Measurements from ENCODE around the gene MRPL10.
A peak's percentile ranks its signal among the peaks of the same experiment; 100 is the strongest.

MRPL10 gene

DNA sequence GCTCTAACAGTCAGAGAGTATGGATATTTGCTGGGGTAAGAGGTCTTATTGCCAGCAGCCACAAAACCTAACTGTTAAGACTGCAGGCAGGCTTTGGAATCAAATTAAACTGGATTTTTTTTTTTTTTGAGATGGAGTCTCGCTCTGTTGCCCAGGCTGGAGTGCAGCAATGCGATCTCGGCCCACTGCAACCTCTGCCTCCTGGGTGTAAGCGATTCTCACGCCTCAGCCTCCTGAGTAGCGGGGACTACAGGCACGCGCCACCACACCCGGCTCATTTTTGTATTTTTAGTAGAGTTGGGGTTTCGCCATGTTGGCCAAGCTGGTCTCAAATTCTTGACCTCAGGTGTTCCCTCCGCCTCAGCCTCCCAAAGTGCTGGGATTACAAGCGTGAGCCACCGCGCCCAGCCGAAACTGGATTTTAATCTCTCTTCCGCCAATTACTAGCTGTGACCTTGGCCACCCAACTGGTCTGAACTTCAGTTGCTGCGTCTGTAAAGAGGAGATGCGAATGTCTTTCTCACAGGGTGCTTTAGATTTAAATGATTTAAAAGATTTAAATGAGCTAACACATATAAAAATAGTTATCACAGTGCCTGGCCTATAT is 842 bp downstream of the MRPL10 start:
- Histone ChIP-seq H3K27me3 (ENCODE audit: control insufficient read depth, insufficient read depth, low read length) (no peaks in the 10 kb centered on the region), H3K9me3 (ENCODE audit: control insufficient read depth, insufficient read depth, low read length) (no peaks in the 10 kb centered on the region), H3K9ac (ENCODE audit: low read depth, low read length) (peak overlapping the region; percentile 96), H3K4me3 (ENCODE audit: low read depth, low read length) (peak overlapping the region; percentile 100), H3K4me1 (ENCODE audit: control insufficient read depth, insufficient read depth, low read length) (no peaks in the 10 kb centered on the region), H3K36me3 (ENCODE audit: control insufficient read depth, insufficient read depth, low read length) (peaks cover 22% of the 10 kb centered on the region)

DNA sequence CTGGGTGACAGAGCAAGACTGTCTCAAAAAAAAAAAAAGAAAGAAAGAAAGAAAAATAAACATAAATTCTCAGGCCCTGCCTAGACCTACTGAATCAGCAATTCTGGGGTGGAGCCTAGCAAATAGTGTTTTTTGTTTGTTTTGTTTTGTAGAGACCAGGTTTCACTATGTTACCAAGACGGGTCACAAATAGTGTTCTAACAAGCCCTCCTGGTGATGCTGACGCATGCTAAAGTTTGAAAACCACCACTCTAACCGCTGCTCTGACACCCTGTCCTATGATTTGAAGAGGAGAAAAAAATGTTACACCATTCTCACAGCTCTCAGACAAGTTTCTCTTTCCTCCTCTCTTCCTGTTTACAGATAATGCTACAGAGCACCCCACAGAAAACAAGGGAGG is 1.5 kb downstream of the MRPL10 start:
- no peaks in the 10 kb centered on the region for H3K27me3 ChIP-seq (ENCODE audit: control insufficient read depth, insufficient read depth, low read length)
- H3K9ac ChIP-seq (ENCODE audit: low read depth, low read length) = no peak overlapping the region
- no peaks in the 10 kb centered on the region for H3K9me3 ChIP-seq (ENCODE audit: control insufficient read depth, insufficient read depth, low read length)
- peaks cover 24% of the 10 kb centered on the region for H3K36me3 ChIP-seq (ENCODE audit: control insufficient read depth, insufficient read depth, low read length)
- no peaks in the 10 kb centered on the region for H3K4me1 ChIP-seq (ENCODE audit: control insufficient read depth, insufficient read depth, low read length)
- H3K4me3 ChIP-seq (ENCODE audit: low read depth, low read length) = no peak overlapping the region

DNA sequence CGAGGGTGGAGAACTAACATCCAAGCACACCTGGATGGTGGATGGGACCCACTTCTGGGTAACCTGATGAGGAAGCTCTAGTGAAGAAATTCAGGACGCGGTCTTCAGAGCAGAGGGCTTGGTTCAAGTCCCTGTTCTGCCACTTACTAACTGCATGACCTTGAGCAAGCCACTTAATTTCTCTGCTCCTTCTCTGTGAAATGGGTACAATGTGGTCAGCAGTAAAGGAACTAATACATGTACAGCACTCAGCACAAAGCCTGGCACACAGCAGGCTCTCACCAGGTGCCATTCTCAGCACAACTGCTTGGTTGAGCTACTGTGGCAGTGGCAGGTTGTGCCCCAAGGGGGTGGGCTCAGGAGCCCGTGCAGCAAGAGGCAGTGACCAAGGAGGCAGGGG is 7.8 kb downstream of the MRPL10 start:
- H3K27me3 ChIP-seq (ENCODE audit: control insufficient read depth, insufficient read depth, low read length) = no peaks in the 10 kb centered on the region
- H3K36me3 ChIP-seq (ENCODE audit: control insufficient read depth, insufficient read depth, low read length) = peaks cover 21% of the 10 kb centered on the region
- no peaks in the 10 kb centered on the region for H3K9me3 ChIP-seq (ENCODE audit: control insufficient read depth, insufficient read depth, low read length)
- no peak overlapping the region for H3K4me3 ChIP-seq (ENCODE audit: low read depth, low read length)
- H3K4me1 ChIP-seq (ENCODE audit: control insufficient read depth, insufficient read depth, low read length) = peaks cover 2% of the 10 kb centered on the region
- no peak overlapping the region for H3K9ac ChIP-seq (ENCODE audit: low read depth, low read length)

DNA sequence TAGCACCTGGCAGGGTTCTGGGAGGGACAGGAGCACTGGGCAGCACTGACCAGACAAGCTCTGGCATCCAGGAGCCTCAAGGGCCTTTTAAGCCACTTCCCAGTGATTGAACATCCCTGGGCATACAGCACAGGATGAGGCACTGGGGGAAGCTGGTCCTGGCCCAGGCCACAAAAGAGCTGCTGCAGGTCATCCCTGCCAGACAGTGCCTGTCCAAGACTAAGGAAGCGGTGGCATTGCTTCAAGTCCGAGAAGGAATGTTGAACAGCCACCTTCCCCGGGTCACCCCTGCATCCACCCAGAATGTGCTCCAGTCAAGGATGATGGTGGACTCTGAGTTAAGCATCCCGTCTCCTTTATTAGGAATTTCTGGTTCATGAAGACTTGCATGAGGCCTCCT is 8.6 kb downstream of the MRPL10 start:
- Histone ChIP-seq H3K9ac (ENCODE audit: low read depth, low read length) (no peak overlapping the region), H3K36me3 (ENCODE audit: control insufficient read depth, insufficient read depth, low read length) (peaks cover 18% of the 10 kb centered on the region), H3K9me3 (ENCODE audit: control insufficient read depth, insufficient read depth, low read length) (no peaks in the 10 kb centered on the region), H3K27me3 (ENCODE audit: control insufficient read depth, insufficient read depth, low read length) (no peaks in the 10 kb centered on the region), H3K4me3 (ENCODE audit: low read depth, low read length) (no peak overlapping the region), H3K4me1 (ENCODE audit: control insufficient read depth, insufficient read depth, low read length) (peaks cover 2% of the 10 kb centered on the region)

DNA sequence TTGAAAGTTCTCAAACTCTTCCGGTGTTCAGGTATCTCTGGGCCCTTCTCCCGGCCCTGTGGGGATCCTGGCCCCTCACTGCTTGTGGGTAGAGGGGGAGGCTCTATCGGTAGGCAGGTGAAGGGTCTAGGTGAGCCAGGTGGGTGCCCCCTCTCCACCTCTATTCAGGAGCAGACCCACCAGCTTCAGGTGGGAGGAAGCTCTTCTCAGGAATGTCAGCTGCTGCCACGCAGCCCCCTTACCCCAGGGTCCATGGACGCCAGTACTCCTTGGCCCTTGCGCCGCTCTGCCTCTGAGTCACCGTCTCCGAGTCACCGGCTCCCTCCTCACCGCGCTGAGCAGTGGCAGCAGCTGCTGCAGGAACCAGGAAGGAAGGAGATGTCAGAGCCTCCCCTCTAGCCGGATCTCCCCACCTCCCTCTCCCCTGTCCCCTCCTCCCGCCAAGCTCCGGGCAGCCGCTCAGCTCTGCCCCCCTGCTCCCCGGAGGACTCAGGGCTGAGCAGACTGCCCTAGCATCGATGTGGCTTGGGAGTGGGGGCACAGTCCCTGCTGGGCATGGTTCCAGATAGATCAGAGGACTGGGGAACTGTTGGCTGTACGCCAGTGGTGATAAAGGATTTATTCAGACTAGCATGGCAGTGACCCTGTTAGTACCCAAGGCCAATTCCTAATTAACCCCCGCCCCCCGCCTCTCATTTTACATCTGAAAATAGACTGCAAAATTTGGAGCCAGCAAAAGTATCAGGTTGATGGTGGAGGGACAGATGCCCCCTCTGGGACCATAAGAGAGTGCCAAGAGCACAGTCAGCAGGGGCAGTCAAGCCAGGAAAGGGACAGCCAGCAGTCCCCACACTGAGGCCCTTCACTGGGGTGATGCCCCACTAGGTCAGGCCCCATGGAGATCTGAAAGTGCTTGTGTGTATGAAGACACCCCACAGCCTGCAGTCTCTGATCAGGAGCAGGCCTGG is 9.6 kb downstream of the MRPL10 start, which contains the start of gene OSBPL7:
OSBPL7 (minus strand) TSS at position 371 of the 968 bp plus-strand sequence. CDS start 1,516 bp downstream, outside the sequence.
- H3K4me1 ChIP-seq (ENCODE audit: control insufficient read depth, insufficient read depth, low read length) = peaks cover 2% of the 10 kb centered on the region
- no peaks in the 10 kb centered on the region for H3K9me3 ChIP-seq (ENCODE audit: control insufficient read depth, insufficient read depth, low read length)
- H3K9ac ChIP-seq (ENCODE audit: low read depth, low read length) = peak within 1 kb of the TSS; percentile 38
- H3K27me3 ChIP-seq (ENCODE audit: control insufficient read depth, insufficient read depth, low read length) = no peaks in the 10 kb centered on the region
- peaks cover 15% of the 10 kb centered on the region for H3K36me3 ChIP-seq (ENCODE audit: control insufficient read depth, insufficient read depth, low read length)
- H3K4me3 ChIP-seq (ENCODE audit: low read depth, low read length) = peak within 1 kb of the TSS; percentile 93

DNA sequence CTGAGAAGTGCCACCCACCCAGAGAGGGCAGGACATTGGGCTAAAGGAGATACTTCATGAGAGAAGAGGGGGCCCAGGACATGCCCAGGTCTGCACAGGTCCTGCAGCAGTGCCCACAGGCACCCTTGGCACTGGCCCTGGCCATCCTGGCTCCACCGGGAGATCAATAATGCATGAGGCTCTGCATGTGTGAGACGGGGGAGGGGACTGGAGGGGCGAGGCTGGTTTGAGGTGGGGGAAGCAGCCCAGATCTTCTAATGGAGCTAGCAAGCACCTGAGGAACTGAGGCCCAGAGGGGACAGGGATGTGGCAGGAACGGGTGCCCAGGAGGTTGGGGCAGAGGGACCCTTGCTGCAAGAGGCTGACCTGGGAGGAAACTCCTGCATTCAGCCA is 10.3 kb downstream of the MRPL10 start:
- H3K4me3 ChIP-seq (ENCODE audit: low read depth, low read length) = peak overlapping the region; percentile 93
- H3K36me3 ChIP-seq (ENCODE audit: control insufficient read depth, insufficient read depth, low read length) = peaks cover 13% of the 10 kb centered on the region
- H3K9ac ChIP-seq (ENCODE audit: low read depth, low read length) = peak overlapping the region; percentile 38
- no peaks in the 10 kb centered on the region for H3K27me3 ChIP-seq (ENCODE audit: control insufficient read depth, insufficient read depth, low read length)
- H3K4me1 ChIP-seq (ENCODE audit: control insufficient read depth, insufficient read depth, low read length) = peaks cover 2% of the 10 kb centered on the region
- H3K9me3 ChIP-seq (ENCODE audit: control insufficient read depth, insufficient read depth, low read length) = no peaks in the 10 kb centered on the region

DNA sequence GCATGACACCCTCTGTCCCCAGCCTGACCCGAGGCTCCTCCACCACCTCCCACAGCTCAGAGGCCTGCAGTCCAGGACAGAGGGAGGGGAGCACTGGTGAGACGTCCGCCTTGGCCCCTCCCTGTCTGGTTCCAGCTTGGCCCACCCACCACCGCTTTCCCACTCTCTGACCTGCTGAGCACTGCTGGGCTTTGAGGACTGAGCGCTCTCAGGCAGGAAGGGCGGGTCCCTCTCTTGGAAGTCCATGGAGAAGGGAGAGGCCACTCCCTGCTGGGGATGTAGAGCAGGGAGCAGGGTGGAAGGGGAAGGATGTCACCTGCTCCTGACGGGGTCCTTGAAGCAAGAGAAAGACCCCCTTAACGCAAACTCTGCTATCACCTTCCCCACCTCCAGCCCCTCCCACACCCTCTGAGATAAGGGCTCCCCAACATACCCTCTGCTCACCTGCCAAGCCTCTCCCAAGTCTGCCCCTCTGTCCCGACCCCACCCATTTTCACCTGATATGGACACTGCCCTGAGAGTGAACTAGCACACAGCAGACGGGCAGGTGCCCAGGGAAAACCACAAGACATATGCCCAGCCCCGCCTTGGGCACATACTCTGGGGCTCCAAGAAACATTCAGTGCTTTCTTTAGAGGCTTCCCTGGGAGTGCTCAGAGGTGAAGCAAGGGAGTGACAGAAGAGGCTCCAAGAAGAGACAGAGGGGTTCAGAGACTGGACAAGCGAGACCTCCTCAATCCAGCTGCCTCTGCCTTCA is 11.1 kb downstream of the MRPL10 start:
- no peak overlapping the region for H3K4me3 ChIP-seq (ENCODE audit: low read depth, low read length)
- H3K4me1 ChIP-seq (ENCODE audit: control insufficient read depth, insufficient read depth, low read length) = peaks cover 2% of the 10 kb centered on the region
- H3K36me3 ChIP-seq (ENCODE audit: control insufficient read depth, insufficient read depth, low read length) = peaks cover 10% of the 10 kb centered on the region
- no peaks in the 10 kb centered on the region for H3K27me3 ChIP-seq (ENCODE audit: control insufficient read depth, insufficient read depth, low read length)
- no peaks in the 10 kb centered on the region for H3K9me3 ChIP-seq (ENCODE audit: control insufficient read depth, insufficient read depth, low read length)
- no peak overlapping the region for H3K9ac ChIP-seq (ENCODE audit: low read depth, low read length)

DNA sequence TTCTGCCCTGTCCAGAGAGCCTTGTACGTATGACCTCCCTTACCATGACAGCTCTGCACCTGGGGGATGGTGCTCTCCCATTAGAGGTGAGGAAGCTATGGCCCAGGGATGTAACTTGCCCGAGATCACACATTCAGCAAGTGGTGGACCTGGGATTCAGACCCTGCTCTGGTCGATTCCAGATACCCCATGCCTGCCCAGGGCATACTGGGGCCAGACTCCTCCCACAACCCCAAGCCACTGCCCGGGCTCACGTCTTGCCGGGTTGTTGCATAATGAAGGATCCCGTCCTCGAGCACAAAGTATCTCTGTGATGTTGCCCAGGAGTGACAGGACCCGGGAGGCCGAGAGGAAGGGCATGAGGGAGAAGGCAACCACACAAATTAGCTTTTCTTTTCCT is 11.9 kb downstream of the MRPL10 start:
- Histone ChIP-seq H3K4me1 (ENCODE audit: control insufficient read depth, insufficient read depth, low read length) (peaks cover 2% of the 10 kb centered on the region), H3K4me3 (ENCODE audit: low read depth, low read length) (no peak overlapping the region), H3K36me3 (ENCODE audit: control insufficient read depth, insufficient read depth, low read length) (peaks cover 10% of the 10 kb centered on the region), H3K27me3 (ENCODE audit: control insufficient read depth, insufficient read depth, low read length) (no peaks in the 10 kb centered on the region), H3K9ac (ENCODE audit: low read depth, low read length) (no peak overlapping the region), H3K9me3 (ENCODE audit: control insufficient read depth, insufficient read depth, low read length) (no peaks in the 10 kb centered on the region)

DNA sequence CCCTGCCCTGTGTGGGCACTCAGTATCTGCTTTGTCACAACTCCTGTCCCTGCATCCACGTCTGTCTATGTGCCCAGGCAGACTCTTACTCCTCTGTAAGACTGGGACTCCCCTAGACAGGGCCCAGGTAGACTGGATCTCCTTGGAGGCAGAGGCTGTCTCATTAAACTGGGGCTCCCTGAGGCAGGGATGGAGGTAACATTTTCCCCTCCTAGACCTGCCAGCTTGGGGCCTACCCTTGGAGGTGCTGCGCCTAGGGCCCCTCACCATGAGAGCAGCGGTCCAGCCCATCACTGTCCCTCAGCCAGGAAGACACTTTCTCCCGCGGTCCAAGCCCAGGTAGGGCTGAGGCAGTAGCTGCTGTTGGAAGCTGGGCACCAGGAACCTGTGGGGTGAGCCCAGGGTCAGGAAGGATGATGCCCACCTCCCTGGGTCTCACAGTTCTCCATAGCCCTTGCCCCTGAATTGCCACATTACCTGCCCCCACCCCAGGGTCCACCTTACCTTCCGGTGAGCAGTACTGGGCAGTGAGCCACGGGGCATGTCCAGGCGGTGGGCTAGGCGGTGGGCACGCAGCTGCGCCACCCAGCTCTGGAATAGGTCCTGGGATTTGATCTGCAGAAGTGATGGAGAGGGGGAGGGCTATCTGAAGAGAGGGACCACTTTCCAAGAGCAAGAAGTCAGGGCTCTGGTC is 13.2 kb downstream of the MRPL10 start:
- H3K4me3 ChIP-seq (ENCODE audit: low read depth, low read length) = no peak overlapping the region
- H3K9ac ChIP-seq (ENCODE audit: low read depth, low read length) = no peak overlapping the region
- no peaks in the 10 kb centered on the region for H3K27me3 ChIP-seq (ENCODE audit: control insufficient read depth, insufficient read depth, low read length)
- H3K36me3 ChIP-seq (ENCODE audit: control insufficient read depth, insufficient read depth, low read length) = peaks cover 12% of the 10 kb centered on the region
- H3K9me3 ChIP-seq (ENCODE audit: control insufficient read depth, insufficient read depth, low read length) = no peaks in the 10 kb centered on the region
- peaks cover 2% of the 10 kb centered on the region for H3K4me1 ChIP-seq (ENCODE audit: control insufficient read depth, insufficient read depth, low read length)

DNA sequence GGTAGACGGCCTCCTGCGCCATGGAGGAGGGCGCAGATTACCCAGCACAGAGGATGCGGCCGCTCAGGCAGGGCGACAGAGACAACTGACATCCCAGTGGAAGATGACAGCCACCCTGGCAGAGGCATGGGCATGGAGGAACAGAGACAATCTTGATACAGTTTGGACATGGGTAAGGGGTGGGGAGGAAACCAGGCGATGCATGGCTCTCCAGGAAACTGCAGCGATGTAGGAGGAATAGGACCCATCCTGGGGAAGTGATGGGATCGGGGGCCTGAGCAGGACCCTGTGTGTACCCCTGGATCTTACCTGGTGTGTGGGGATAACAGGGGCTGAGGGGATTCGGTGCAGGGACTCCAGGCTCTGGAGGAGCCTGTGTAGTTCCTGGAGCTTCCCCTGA is 14.4 kb downstream of the MRPL10 start:
- Histone ChIP-seq H3K4me3 (ENCODE audit: low read depth, low read length) (no peak overlapping the region), H3K9ac (ENCODE audit: low read depth, low read length) (no peak overlapping the region), H3K9me3 (ENCODE audit: control insufficient read depth, insufficient read depth, low read length) (no peaks in the 10 kb centered on the region), H3K4me1 (ENCODE audit: control insufficient read depth, insufficient read depth, low read length) (peaks cover under 1% of the 10 kb centered on the region), H3K27me3 (ENCODE audit: control insufficient read depth, insufficient read depth, low read length) (no peaks in the 10 kb centered on the region), H3K36me3 (ENCODE audit: control insufficient read depth, insufficient read depth, low read length) (peaks cover 10% of the 10 kb centered on the region)

DNA sequence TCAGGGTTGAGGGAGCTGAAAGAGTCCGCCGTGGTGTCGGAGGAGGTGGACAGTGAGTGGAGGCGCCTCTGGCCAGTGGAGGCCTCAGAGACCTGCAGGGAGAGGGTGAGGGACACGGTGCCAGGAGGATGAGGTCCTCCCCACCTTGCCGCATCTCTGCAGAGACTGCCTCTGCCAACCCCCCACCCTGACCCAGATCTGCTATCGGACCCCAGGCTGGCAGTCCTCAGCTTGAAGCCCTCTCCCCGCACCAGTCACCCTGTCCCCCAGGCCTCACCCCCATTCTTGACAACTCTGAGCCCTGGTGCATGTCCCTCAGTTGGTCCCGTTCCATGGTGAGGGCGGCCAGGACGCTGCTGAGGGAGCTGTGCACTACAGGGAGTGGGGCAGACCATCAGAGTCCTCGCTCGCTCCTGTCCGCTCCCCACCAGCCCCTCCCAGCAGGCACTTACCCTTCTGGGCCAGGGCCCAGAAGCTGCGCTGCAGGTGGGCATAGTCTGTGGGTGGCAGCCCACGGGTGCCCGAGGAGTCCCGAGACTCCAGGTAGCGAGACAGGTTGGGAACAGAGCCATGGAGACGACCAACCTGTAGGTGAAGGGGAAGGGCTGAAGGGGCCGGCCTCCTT is 15.1 kb downstream of the MRPL10 start:
- H3K4me3 ChIP-seq (ENCODE audit: low read depth, low read length) = no peak overlapping the region
- no peaks in the 10 kb centered on the region for H3K27me3 ChIP-seq (ENCODE audit: control insufficient read depth, insufficient read depth, low read length)
- H3K9ac ChIP-seq (ENCODE audit: low read depth, low read length) = no peak overlapping the region
- H3K36me3 ChIP-seq (ENCODE audit: control insufficient read depth, insufficient read depth, low read length) = peaks cover 13% of the 10 kb centered on the region
- no peaks in the 10 kb centered on the region for H3K4me1 ChIP-seq (ENCODE audit: control insufficient read depth, insufficient read depth, low read length)
- no peaks in the 10 kb centered on the region for H3K9me3 ChIP-seq (ENCODE audit: control insufficient read depth, insufficient read depth, low read length)
